NCI-H69 (cell line): ENCODE data around the gene GOLM1.
A peak's percentile ranks its signal among the peaks of the same experiment; 100 is the strongest.
"Not testable (repeated sequence)": the region's sequence is repeated elsewhere in the genome, so short reads cannot be mapped to it uniquely, and the experiment has no call there.

Experiments used
- DNase-seq: peaks from one replicate; lab custom pipeline; 2025; lab: John Stamatoyannopoulos, UW

The GOLM1 gene

GRCh38 chr9:86098824-86099700, at the start of gene GOLM1:
TSS of gene GOLM1 (minus strand) at chr9:86099558. CDS start at chr9:86079320, 20,238 bp downstream.
- DNase-seq = peak; percentile 92

- DNase-seq = not testable (repeated sequence)
These were observed 47.3 kb upstream of the GOLM1 start for GRCh38 chr9:86146671-86147070.

GRCh38 chr9:86145960-86146359, 46.6 kb upstream of the GOLM1 start:
- not testable (repeated sequence) for DNase-seq

GRCh38 chr9:86142973-86143372, 43.6 kb upstream of the GOLM1 start:
- no peak for DNase-seq

DNA sequence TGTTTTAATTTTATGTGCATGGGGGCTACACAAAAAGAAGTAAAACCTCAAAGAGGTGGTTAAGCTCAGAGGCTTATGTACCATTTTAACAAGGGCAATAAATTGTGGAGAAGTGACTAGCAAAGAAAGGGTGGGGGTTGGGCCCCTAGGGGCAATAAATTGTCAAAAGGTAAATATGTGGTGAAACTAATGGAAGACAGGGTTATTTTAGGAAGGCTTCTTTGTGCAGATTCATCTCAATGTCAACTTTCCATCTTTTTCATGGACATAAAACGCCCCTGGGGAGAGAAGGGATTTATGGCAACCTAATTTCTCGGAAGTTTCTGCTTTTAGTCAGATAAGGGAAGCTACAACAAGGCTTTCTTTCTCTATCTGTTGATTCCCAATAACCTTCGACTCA, 42.5 kb upstream of the GOLM1 start:
- peak; percentile 89 for DNase-seq

- DNase-seq = peak; percentile 46
These were observed 36.0 kb upstream of the GOLM1 start for GRCh38 chr9:86135371-86135770.

GRCh38 chr9:86134361-86134760, 35.0 kb upstream of the GOLM1 start:
- DNase-seq = no peak

DNA sequence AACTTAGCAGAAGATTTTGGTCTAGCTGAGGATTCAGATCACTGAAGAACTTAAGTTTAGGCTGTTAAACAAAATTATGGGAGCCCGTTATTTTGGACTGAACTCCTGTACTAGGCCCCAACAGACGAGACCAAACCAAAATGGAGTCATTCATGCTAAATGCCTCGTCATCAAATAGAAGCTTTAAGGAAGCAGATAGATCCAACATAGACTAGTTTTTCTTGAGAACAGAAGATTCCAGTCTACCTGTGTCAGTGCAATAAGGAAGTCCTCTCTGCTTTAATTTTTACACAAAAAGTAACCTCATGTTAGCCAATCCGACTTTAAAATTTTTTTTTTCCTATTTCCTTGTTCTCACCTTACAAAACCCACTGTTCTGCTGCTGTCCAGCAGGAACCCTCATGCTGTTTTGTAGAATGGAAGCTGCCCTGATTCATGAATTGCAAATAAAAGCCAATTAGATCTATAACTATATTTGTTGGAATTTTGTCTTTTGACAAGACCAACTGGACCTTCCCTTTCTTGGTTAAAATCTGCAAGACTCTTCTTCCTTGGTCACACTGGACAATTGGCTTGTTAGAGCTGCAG, 29.0 kb upstream of the GOLM1 start:
- no peak for DNase-seq

DNA sequence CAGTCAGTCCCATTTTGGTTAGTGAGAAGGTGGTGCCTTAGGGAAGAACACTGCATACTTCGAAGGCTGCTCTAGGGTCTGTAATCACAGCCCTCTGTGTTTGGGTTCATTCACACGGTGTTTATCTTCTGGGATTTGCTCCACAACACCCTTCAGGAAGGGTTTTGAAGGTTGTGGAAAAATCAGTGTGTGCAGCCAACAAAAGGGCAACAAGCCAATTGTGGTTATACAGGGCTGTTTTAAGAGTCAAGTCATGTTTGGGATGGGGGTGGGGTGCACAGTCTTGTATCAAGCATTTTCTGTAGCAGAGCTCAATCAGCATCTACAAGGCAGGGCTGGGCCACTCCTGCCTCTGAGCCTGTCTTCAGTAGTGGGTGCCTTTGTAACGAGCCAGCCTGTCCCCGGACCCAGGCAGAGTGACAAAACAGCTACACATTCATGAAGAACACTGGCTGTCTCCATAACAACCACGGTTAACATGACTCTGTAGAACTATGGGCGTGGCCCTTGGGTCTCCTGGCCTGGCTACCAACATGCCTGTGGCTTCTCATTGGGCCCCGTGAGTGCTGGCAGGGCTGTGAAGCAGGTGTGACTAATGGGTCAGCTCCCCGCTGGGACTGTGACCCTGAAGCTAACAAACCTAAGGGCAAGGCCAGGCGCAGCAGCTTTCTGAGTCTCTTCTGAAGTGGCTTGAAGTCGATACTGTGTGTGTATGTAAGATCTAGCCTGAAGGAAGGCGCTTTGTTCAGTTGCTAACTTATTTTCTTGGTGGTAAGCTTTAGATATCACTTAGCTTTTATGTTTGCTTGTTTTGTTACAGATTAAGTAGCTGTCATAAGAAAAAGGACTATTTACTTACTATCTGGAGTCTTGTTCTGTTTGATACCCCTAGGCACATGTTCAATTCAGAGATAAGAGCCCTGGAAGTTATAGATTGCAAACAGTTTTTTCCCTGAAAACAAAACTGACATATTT, 27.9 kb upstream of the GOLM1 start:
- DNase-seq = peak; percentile 100

GRCh38 chr9:86122311-86122710, 23.0 kb upstream of the GOLM1 start:
- peak; percentile 96 for DNase-seq

- no peak for DNase-seq
These were observed 20.1 kb upstream of the GOLM1 start for GRCh38 chr9:86119457-86119856.

- no peak for DNase-seq
These were observed 17.1 kb upstream of the GOLM1 start for GRCh38 chr9:86116425-86116824.

- no peak for DNase-seq
These were observed 16.5 kb upstream of the GOLM1 start for GRCh38 chr9:86115886-86116285.

DNA sequence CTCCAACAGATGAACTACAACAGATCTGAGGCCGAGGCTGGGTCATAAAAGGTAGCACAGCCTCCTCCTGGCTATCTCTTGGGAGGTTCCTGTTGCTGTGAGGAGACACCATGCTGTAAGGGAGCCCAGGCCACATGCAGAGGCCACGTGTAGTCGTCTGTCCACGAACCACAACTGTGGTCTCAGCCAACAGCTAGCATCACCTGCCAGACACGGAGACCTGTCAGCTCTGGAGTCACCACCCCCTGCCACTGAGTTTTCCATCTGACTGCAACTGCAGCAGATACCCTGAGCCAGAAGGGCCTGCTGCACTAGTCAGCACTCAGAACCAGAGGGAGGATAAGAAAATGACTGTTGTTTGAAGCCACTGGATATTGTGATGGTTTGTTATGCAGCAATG, 12.7 kb upstream of the GOLM1 start:
- DNase-seq = no peak

GRCh38 chr9:86102626-86103025, 3.3 kb upstream of the GOLM1 start:
- no peak for DNase-seq

DNA sequence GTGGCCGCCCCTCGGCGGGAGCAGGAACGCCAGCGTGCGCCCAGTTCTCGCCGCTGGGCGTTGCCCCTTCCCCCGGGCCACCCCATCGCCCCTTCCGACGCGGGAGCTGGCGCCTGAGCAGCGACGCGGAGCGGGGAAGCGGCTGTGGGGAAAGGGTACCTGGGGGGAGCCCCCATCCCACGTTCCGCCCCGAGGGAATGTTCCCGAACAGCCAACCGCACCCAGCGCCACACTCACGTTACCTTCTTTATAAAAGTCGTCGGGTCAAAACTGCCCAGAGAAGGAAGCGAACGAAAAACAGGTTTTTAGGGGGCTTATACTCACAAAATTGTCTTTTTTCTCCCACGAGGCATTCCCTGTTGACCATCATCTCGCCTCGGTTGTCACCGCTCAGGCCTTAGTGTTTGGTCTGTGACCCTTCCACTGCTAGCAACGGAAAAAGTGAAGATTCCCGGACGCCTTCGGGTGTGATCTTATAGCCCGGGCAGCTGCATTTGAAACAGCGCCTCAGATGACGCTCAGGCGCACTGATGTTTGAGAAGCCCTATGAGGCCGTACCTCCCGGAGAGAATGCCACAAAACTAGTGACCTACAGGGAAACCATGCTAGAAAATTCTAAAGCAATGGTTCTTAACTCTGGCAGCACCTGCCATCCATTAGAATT, 475 bp upstream of the GOLM1 start:
- DNase-seq = peak; percentile 77

GRCh38 chr9:86097510-86098224, 1.7 kb downstream of the GOLM1 start:
- peak; percentile 77 for DNase-seq

DNA sequence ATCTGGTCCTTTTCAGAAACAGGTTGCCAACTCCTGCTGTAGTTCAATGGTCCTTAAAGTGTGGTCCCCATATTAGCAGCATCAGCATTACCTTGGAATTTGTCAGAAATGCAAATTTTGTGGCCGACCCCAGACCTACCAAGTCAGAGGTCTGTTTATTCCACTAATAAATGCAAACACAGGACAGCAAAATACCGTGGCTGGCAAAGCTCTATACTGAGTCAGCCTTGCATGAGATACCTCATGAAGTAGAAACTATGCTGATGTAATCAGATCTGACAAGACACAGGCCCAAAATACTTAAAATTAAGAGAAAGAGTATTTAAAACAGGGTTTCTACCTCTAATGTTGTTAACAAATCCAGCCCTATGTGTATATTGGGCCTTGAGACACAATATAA, 3.0 kb downstream of the GOLM1 start:
- DNase-seq = no peak

- DNase-seq = peak; percentile 96
These were observed 5.4 kb downstream of the GOLM1 start for GRCh38 chr9:86093788-86094555.

DNA sequence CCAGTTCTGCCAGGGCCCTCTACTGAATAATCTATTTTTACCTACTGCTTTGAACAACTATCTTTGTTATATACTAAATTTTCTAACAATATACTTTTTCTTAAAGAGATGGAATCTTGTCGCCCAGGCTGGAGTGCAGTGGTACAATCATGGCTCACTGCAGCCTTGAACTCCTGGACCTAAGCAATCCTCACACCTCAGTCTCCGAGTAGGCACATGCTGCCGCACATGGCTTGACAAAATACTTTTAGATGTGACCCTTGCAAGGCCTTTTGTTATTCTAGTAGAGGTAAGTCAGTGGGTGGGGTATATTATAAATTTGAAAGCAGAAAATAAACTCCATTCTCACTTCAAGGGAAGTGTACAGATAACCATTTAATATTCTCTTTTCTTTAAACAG, 7.9 kb downstream of the GOLM1 start:
- no peak for DNase-seq
